GM21381 (cell line): Measurements from ENCODE around the gene SLC4A1.
"Not testable (repeated sequence)": the region's sequence is repeated elsewhere in the genome, so short reads cannot be mapped to it uniquely, and the experiment has no call there.

Source experiments
- ATAC-seq: cut with Tn5 transposase; IDR thresholded peaks from one replicate; pipeline ENCODE4 v1.9.1; 2021; ENCODE audit warnings: mild to moderate bottlenecking, moderate library complexity; ENCODE audit not compliant: unreplicated experiment

The SLC4A1 gene

DNA sequence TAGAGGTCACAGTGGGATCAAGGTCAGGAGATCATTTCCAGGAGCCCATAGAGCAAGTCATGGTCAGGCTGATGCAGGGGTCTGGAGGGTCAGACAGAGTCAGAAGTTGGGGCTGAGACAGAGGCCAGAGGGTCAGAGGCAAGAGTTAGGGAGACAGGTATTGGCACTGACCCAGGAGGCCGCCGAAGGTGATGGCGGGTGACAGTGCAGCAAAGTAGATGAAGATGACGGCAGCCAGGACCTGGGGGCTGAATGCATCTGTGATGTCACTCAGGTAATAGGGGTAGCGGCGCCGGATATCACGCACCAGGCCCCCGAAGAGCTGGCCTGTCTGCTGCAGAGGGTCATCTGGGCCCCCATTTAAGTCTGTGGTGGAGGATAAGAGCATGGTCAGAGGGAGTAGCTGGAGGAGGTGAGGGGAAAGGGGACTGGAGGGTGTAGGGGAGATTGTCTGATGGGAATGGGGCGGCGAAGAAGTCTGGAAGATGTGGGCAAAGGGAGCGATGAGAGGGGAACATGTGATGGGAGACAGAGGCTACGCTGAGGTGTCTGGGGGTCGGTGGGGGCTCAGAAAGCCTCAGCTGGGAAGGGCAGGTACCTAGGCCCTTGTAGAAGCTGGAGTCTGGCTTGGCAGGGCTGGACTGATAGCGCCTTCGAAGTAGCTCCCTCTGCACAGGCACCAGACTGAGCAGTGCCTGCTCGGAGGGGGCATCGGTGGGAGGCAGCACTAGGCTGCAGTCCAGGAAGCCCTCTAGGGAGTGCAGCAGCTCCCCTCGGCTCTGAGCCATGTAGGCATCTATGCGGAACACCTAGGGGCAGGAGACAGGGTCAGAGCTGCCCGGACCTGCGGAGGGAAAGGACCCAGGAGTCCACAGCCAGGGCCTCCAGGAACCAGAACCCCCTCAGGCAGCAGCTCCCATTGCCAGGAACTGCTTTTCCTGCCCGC is 9.8 kb downstream of the SLC4A1 start:
- ATAC-seq, result no peak

DNA sequence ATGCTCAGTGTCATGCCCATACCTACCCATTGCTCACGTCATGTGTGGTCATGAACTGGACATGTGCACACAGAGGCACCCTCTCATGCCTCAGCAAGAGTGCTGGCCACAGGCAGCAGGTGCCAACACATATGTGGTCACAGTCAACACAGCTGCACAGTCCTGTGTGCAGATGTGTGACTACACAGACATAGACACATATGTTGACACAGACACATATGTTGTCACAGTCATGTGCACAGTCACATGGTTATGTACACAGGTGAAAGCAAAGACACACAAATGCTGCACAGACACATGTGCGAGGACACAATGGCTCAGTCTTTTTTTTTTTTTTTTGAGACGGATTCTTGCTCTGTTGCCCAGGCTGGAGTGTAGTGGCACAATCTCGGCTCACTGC is 11.3 kb downstream of the SLC4A1 start:
- ATAC-seq, result no peak

DNA sequence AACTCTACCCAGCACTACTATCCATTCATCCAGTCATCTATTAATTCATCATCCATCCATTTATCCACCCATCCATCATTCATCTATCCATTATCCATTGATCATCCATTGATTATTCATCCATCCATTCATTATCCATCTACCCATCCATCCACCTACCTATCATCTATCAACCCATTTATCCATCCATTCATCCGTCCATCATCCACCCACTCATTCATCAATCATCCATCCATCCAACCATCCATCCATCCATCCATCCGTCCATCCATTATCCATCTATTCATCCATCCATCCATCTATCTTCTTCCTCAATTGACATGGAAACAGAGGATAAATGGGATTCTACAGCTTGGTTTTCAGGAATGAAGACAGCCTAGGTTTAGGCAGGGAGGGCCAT is 12.0 kb downstream of the SLC4A1 start:
- no peak for ATAC-seq

DNA sequence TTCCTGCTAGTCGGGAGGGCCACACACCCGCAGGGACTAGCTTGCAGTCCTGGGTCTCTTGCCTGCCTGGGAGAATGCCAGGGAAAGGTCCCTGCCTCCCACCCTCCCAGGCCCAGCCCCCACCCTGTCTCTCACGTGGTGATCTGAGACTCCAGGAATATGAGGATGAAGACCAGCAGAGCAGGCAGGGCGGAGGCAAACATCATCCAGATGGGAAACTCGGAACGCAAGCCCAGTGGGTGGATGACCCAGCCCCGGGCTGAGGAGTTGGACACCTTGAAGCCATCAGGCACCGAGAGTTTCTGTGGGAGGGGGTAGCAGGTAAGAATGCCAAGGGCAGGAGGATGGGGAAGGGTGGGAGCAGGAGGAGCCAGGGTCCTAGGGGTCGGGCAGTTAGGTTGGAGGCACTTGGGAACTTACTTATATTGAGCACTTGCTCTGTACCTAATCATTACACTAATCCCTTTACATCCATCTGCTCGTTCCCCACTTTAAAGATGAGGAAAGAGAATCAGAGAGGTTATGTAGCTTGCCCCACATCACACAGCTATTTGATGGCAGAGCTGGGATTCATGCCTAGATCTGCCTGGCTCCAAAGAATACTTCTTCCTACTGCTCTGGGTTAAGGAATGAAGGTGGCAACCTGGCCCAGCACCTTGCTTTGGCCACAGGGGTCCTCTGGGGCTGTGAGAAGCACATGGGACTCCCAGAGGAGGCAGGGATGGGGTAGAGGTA is 13.4 kb downstream of the SLC4A1 start:
- ATAC-seq, result no peak

DNA sequence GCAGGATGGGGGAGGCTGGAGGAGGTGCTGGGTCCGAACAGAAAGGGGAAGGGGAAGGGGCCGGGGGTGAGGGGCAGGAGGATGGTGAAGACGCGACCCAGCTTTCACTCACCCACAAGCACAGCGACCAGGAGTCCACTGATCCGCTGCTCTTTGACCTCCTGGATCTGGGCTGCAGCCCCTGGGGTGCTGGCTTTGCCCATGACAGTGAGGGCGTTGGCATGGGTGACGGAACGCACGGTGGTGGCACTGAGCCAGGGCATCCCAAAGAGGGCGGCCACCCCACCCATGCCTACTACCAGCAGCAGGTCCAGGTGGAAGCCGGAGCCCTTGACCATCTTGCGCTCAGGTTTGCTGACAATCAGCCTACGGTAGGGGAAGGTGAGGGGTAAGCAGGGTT is 14.9 kb downstream of the SLC4A1 start:
- no peak for ATAC-seq

DNA sequence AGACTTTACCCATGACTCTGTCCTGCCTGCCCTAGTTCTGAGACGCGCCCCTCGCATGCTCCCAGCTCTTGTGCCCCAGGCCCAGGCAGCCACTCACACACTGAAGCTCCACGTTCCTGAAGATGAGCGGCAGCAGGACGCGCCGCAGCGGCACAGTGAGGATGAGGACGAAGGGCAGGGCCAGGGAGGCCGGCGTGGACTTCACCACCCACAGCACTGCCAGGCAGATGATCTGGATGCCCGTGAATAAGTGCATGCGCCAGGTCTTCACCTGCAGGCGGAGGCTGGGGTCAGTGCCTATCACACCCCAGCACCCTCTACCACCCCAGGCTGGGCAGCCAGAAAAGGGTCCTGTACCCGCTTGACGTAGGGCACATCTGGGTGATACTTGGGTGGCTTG is 16.9 kb downstream of the SLC4A1 start:
- ATAC-seq, result no peak

DNA sequence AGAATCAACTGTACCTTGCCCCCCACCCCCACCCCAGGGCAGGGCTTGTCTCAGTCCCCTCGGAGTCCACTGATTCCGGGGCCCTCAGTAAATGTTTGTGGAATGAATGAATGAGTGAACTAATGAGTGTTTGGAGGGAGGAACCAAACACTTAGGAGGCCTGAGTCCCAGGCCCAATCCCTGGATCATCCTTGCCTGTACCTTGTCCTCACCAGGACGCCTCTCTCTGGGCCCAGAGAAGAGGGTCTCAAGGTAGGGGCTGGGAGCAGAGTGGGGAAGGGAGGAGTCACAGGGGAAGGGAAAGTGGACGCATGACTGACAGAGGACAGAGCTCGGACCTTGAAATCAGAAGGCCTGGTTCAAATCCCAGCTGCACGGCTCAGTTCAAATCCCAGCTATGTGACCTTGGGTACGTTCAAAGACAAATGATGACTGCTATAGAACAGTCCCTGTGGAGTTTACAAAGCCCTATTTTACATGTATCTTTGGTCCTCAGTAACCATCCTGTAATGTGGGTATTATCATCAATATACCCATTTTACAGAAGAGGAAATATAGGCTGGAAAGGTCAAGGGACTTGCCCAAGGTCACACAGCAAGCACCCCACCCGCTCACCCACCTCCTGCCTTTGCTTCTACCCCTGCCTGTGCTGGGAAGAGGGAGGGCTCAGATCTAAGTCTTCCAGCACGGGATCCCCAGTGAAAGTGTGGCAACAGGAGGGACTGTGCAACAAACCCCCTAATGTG is 18.3 kb downstream of the SLC4A1 start:
- ATAC-seq, result no peak

DNA sequence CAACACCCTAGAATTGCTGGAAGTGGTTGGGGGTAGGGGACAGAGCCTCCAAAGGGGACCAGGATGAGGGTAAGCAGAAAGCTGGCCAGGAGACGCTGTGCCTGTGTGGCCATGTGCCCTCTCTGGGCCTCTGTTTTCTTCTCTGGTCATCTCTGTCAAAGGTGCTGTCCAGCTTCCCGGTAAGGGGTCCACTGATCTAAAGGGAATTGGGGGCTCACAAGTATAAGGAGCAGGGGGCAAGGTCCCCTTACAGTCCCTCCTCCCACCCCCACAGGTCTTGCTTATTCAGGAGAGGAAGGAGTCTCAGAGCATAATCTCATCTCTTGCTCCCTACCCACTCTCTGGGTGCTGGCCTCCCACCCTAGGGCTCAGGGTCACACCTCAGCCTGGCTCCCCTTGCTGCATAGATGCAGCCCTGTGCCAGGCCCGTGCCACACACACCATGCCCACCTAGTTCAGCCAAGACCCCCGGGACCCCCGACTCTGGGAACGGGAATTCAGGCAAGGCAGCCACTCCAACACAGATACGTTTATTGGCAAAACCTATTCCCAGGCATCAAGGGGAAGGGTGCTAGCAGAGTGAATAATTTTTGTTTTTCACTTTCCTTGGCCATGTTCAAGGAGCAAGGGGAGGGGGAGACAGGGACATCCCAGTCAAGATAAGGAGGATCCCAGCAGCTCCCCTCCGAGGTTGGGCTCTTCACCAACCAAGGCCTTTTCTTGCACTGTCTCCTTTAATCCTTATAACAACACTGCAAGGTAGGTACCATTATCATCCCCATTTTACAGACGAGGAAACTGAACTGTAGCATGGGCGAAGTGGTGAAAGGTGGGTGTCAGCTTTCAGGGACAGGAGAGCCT is 19.8 kb downstream of the SLC4A1 start:
- ATAC-seq, result no peak

DNA sequence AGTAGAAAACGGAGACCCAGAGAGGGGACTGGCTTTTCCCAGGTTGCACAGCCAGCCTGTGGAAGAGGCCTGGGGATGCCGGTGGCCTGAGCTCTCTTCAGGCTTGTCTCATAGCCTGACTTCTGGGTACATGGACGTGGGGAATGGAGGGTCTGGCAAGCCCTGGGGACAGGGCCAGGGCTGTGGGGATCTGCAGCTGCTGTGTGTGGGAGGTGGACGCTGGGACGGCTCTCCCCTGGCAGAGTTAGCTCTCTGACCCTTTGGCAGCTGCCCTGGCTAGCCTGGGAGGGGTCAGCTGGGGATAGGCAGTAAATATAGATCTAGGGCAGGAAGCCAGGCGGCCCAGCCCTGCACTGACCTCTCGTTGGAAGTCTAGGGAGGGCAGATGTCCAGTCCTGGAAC is 20.5 kb downstream of the SLC4A1 start:
- ATAC-seq, result no peak

DNA sequence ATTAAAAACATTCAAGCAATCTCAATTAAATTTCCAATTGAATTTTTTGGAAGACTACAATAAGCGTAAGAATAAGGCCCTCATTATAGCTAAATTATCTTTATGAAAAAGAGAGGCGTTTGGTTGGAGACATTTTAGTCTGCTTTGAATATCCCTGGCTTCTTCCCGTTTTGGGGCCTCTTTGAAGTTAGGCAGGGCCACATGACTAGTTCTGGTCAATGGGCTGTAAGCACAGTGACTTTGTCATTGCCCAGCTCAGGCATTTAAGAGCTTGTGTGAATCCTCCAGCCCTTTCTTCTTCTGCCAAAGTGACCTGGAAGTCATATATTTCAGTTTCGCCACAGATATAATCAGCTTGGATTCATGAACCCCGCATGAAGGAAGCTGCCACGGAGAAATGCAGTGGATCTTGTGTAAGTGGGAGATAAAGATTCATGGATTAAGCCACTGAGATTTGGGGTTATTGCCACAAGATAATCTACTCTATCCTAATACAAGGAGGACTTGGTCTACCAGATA is 26.8 kb downstream of the SLC4A1 start:
- no peak for ATAC-seq

DNA sequence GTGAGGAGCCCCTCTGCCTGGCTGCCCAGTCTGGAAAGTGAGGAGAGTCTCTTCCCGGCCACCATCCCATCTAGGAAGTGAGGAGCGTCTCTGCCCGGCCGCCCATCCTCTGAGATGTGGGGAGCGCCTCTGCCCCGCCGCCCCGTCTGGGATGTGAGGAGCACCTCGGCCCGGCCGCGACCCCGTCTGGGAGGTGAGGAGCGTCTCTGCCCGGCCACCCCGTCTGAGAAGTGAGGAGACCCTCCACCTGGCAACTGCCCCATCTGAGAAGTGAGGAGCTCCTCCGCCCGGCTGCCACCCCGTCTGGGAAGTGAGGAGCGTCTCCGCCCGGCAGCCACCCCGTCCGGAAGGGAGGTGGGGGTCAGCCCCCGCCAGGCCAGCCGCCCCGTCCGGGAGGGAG is 30.0 kb downstream of the SLC4A1 start:
- not testable (repeated sequence) for ATAC-seq

DNA sequence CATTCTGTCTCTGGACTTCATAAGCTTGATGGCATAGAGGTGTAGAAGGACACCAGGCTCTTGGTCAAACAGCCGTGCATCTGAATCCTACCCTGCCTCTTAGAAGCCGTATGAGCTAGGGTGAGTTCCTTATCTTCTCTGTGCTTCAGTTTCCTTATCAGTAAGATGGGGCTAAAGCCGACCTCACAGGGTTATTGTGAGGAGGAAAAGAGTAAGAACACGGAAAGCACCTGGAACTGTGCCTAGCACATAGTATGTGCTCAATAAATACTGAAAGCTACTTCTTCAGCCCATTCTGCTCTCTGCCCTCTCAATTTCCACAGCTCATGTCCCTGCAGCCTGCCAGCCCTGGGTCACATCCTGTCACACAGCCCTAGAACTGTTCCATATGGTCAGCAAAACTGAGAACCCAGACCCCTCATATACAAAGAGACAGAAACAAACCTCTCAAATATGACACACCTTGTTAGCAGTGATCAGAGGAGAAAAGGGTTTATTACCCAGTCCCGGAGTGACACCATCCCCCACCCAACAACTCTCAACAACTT is 31.4 kb downstream of the SLC4A1 start:
- no peak for ATAC-seq

DNA sequence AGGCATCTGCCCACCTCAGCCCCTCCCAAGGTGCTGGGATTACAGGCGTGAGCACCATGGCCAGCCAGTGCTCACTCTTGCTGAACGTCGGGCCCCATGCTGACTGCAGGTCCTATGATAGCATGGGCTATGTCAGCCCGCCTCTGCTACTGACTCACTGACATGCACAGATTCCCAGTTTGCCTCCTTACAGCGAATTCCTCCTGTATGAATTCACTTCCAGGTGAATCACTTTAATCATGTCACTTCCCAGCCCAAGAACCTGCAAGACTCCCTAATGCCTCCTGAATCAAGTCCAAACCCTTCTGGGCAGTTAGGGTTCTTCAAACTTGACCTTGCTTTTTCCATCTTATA is 32.4 kb downstream of the SLC4A1 start:
- ATAC-seq, result no peak

DNA sequence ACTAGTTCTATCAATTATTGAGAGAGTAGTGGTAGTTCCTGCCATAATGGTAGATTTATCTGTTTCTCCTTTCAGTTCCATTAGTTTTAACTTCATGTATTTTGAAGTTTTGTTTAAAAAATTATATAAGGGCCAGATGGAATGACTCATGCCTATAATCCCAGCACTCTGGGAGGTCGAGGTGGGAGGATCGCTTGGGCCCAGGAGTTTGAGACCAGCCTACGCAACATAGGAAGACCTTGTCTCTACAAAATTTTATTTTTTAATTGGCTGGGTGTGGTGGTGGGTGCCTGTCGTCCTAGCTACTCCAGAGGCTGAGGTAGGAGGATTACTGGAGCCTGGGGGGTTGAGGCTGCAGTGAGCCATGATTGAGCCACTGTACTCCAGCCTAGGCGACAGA is 34.4 kb downstream of the SLC4A1 start:
- ATAC-seq, result no peak

DNA sequence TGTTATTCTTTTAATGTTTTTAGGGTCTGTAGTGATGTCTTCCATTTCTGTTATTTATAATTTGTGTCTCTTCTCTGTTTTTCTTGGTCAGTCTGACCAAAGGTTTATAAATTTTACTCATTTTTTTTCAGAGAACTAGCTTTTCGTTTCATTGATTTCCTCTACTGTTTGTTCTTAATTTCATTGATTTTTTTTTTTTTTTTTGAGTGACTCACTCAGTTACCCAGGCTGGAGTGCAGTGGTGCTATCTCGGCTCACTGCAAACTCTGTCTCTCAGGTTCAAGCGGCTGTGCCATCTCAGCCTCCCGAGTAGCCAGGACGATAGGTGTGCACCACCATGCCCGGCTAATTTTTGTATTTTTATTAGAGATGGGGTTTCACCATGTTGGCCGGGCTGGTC is 35.9 kb downstream of the SLC4A1 start:
- ATAC-seq, result no peak

DNA sequence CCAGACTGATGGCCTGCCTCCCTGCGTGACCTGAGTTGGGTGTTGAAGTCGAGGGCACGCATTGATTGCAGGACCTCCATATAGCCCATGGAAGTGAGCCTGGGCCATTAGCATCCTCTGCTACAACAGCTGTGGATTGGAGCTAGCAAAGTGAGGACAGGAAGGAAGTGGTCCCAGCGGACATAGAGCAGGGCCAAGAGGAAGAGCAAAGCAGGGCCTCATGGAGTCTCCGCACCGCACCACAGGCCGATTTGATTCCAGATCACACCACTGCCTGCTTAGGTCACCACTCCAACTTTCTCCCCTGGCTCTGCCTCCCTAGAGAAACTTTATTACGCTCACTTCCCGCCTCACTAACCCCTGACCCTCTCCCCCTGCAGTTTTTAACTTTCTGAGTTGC is 37.8 kb downstream of the SLC4A1 start:
- no peak for ATAC-seq

DNA sequence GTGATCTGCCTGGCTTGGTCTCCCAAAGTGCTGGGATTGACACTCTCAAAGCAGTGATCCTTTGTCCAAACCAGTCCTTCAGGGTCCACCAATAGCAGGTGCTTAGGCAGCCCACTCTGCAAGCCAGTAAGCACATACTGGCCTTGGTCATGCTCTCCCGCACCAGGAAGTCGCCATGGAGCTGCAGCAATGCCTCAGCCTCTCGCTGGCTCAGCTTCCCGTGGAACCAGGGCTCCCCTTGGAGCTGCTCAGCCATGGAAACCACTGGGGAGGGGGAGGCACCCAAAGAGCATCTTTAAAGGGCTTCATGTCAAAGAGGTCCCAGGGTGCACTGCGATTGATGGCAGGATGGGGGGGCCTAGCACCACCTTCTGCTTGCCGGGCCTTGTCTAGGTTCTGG is 38.8 kb downstream of the SLC4A1 start:
- ATAC-seq, result no peak

DNA sequence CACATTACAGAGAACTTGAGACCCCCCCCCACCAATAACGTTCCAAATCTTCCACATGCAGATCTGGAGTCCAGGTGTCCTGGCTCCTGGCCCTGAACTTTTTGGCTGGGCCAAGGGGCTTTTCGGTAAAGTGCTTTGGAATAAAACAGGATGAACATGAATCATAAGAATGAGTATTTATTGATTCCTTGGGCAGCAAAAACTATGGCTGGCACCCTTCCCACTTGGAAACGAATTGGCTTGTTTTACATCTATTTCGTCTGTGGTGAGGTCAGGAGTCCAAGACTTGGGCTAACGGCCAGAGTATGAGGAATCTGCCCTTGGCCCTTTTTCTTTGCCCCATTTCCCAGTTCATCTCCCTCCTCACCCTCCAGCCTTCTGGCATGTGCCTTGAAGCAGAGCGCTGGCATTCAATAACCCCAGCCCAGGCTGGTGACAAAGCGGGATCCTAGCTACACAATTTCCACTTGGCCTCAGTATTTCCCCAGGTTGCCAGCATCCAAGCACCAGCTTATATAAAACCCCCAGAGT is 44.3 kb downstream of the SLC4A1 start:
- ATAC-seq, result no peak

DNA sequence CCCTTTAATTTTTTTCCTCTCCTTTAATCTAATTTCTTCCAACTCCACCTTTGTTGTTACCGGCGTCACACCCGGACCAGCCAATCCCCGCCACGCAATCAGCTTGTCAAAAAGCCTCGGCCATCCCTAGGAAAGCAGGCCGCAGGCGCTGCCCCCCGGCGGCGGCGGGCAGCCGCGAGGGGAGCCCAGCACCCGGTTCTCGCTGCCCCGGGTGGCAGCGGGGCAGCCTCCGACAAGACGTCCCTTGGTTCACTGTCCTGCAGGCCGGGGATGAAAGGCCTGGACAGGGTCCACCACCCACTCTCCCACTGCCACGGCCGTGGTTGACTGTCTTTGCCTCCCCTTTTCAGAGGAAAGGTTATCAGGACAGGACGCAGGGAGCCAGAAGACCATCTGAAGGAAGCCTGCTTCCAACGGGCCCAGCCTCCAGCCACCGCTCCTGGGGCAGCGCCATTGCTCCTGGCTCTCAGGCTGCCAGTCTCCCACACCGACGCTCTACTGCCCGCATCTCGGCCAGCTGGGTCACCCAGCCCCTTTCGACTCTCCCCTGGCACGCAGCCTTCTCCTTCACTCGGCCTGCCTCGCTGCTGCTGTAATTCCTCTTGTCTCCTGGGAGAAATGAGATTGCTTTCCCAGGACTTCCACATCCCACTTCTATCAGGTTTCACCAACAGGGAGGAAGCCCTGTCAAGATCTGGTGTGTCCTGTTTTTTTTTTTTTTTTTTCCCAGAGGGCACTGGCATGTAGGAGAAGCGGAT is 45.6 kb downstream of the SLC4A1 start:
- ATAC-seq, result no peak

DNA sequence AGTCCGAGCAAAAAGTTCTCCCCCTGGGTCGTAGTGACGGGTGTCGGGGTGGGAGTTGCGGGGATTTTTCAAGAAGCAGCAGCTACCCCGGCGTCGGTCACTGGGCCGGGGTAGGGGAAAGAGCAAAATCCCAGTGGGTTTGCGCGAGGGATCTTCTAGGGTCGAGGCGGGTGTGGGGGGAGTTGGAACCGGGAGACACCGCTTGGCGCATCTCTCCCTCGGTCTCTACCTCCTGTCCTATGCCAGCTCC is 46.1 kb downstream of the SLC4A1 start:
- no peak for ATAC-seq
